ENCODE results near the gene MTHFR.
A peak's percentile ranks its signal among the peaks of the same experiment; 100 is the strongest.
"Not testable (repeated sequence)": the region's sequence is repeated elsewhere in the genome, so short reads cannot be mapped to it uniquely, and the experiment has no call there.

MTHFR gene

GRCh38 chr1:11835441-11836225 is 29.9 kb upstream of the MTHFR start:
- in situ Hi-C loops (cut with HindIII; ENCODE audit: low pct_ligation_motif_present, low pct_unique_long_range_greater_than_20kb, low sequenced_read_pairs): no loop called here
- DNase-seq: no peak

DNA sequence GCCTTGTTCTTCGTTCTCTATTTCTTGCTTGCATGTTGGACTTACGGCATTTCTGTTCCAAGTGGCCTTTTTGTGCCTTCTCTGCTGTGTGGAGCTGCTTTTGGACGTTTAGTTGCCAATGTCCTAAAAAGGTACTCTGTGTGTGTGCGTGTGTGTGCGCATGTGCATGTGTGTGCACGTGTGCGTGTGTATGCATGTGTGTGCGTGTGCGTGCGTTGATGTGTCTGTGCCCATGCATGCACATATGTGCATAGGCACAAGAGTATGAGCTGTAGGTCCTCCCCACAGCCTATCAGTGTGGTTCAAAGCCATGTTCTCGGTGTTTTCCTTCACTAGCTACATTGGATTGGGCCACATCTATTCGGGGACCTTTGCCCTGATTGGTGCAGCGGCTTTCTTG is 28.1 kb upstream of the MTHFR start:
- DNase-seq: no peak
- in situ Hi-C loops (cut with HindIII; ENCODE audit: low pct_ligation_motif_present, low pct_unique_long_range_greater_than_20kb, low sequenced_read_pairs): no loop called here

GRCh38 chr1:11833497-11833896 is 27.7 kb upstream of the MTHFR start:
- in situ Hi-C loops (cut with HindIII; ENCODE audit: low pct_ligation_motif_present, low pct_unique_long_range_greater_than_20kb, low sequenced_read_pairs): no loop called here
- DNase-seq: no peak

GRCh38 chr1:11831945-11832725 is 26.4 kb upstream of the MTHFR start:
- DNase-seq: no peak
- in situ Hi-C loops (cut with HindIII; ENCODE audit: low pct_ligation_motif_present, low pct_unique_long_range_greater_than_20kb, low sequenced_read_pairs): no loop called here

- DNase-seq: no peak
- in situ Hi-C loops (cut with HindIII; ENCODE audit: low pct_ligation_motif_present, low pct_unique_long_range_greater_than_20kb, low sequenced_read_pairs): no loop called here
These were observed 22.7 kb upstream of the MTHFR start for GRCh38 chr1:11828511-11828910.

DNA sequence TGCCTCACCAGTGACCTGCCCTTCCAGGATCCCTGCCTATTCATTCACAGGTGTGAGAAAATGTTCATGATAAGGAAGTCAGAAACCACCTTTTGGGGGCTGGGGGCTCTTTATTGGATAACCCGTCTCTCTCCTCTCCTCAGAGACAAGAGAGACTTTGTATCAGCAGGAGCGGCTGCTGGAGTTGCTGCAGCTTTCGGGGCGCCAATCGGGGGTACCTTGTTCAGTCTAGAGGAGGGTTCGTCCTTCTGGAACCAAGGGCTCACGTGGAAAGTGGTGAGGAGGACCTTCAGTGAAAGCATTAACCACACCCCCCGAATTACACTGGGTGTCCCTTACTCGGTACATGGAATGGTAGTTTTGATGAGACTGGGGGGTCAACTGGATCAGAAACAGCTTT is 21.2 kb upstream of the MTHFR start:
- in situ Hi-C loops (cut with HindIII; ENCODE audit: low pct_ligation_motif_present, low pct_unique_long_range_greater_than_20kb, low sequenced_read_pairs): no loop called here

DNA sequence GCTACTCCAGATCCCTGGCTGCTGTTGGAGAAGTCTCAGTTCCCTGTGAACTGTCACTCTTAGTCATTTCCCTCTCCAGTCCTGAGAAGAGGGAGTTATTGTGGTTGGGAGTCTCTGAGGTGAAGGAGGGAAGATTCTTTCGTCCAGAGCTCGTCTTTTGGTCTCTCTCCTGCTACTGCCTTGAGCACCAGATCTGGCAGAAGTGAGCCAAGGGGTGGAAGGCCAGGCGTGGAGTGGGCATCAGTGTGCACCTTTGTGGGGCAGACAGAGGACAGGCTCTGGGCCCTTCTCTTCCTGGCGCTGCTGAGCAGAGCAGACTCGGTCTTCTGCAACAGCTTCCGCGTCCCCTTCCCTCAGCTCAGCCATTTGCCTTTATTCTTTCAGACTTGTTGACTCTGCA is 19.4 kb upstream of the MTHFR start:
- in situ Hi-C loops (cut with HindIII; ENCODE audit: low pct_ligation_motif_present, low pct_unique_long_range_greater_than_20kb, low sequenced_read_pairs): no loop called here

More for the DNA sequence above, 21.2 kb upstream of the MTHFR start:
- DNase-seq: no peak

DNA sequence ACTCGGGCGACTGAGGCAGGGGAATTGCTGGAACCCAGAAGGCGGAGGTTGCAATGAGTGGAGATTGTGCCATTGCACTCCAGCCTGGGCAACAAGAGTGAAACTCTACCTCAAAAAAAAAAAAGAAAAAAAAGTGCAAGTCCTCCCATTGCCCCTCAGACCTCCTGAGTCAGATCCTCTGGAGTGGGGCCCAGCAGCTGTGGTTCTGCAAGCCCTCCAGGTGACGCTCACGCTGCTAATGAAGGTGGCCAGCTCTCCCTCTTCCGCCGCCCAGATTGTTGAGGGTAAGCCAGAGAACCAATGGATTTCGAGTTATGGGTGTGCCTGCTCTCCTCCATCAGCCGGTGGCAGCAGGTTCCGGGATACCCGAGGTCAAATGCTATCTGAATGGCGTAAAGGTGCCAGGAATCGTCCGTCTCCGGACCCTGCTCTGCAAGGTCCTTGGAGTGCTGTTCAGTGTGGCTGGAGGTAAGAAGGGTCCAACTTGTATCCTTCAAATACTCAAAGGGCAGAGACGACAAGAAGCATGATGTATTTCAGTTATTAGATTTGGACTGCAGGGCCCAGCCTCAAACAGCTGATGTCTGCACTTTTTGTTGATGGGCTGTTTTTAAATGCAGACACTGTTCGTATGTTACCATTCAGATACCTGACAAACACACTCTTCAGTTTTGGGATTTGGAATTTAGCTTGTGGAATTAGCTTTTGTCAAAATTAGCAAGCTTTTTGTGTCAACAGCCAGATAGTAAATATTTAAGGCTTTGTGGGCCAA is 17.8 kb upstream of the MTHFR start:
- DNase-seq: no peak
- in situ Hi-C loops (cut with HindIII; ENCODE audit: low pct_ligation_motif_present, low pct_unique_long_range_greater_than_20kb, low sequenced_read_pairs): no loop called here

More for the DNA sequence above, 19.4 kb upstream of the MTHFR start:
- DNase-seq: no peak

GRCh38 chr1:11822091-11822490 is 16.3 kb upstream of the MTHFR start:
- no peak for DNase-seq
- in situ Hi-C loops (cut with HindIII; ENCODE audit: low pct_ligation_motif_present, low pct_unique_long_range_greater_than_20kb, low sequenced_read_pairs): no loop called here

GRCh38 chr1:11817192-11817591 is 11.4 kb upstream of the MTHFR start:
- in situ Hi-C loops (cut with HindIII; ENCODE audit: low pct_ligation_motif_present, low pct_unique_long_range_greater_than_20kb, low sequenced_read_pairs): no loop called here
- DNase-seq: no peak

DNA sequence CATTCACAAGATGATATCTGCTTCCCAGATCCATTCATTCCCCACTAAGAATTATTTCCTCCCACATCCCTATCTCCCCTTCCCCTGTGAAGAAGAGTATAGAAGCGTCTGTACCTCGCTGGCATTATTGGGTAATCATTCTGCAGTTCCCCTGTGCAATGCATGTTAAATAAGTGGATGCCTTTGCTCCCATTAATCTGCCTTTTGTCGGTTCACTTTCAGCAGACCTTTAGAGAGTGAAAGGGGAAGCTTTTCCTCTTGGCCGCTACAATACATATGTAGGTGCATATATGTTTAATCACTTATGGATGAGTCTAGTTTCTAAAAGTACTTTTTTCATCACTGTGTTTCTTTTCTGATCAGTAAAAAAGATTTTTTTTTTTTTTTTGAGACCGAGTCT is 7.3 kb upstream of the MTHFR start:
- in situ Hi-C loops (cut with HindIII; ENCODE audit: low pct_ligation_motif_present, low pct_unique_long_range_greater_than_20kb, low sequenced_read_pairs): no loop called here
- DNase-seq: no peak

- no peak for DNase-seq
- in situ Hi-C loops (cut with HindIII; ENCODE audit: low pct_ligation_motif_present, low pct_unique_long_range_greater_than_20kb, low sequenced_read_pairs): no loop called here
These were observed 1.4 kb upstream of the MTHFR start for GRCh38 chr1:11807133-11807532.

DNA sequence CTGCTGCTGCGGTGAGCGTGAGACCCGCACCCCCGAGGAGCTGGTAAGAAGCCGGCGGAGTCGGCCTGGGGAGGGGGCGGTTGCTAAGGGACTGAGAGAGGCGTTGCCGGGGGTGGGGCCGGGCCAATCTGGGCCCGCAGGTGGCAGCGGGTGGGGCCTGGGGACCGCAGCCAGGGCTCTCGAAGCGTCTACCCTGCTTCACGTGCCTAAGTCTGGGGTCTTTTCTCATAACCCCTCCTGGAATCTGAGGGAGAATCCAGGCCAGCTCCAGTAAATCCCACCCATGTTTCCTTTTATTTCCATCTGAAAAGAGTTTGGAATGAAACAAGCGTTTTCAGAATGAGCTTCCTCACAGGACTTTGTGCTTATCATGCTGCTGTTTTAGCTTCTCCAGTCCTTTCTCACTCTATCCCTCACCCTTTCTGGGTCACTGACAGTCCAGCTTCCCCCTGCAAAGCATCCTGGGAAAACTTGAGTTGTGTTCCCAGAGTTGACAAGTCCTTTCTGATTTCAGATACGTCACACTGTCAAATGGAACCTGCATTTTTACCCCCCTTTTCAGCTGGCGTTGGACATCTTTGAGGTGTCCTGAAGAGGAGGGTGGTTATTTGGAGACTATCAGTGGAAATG is 658 bp upstream of the MTHFR start:
- in situ Hi-C loops (cut with HindIII; ENCODE audit: low pct_ligation_motif_present, low pct_unique_long_range_greater_than_20kb, low sequenced_read_pairs): no loop called here
- no peak for DNase-seq

GRCh38 chr1:11804666-11805421 is 920 bp downstream of the MTHFR start:
- in situ Hi-C loops (cut with HindIII; ENCODE audit: low pct_ligation_motif_present, low pct_unique_long_range_greater_than_20kb, low sequenced_read_pairs): no loop called here
- DNase-seq: peak; percentile 37

- DNase-seq; in situ Hi-C loops (cut with HindIII; ENCODE audit: low pct_ligation_motif_present, low pct_unique_long_range_greater_than_20kb, low sequenced_read_pairs): not testable (repeated sequence)
These were observed 1.7 kb downstream of the MTHFR start for GRCh38 chr1:11803924-11804665.

GRCh38 chr1:11802973-11803885 is 2.5 kb downstream of the MTHFR start:
- in situ Hi-C loops (cut with HindIII; ENCODE audit: low pct_ligation_motif_present, low pct_unique_long_range_greater_than_20kb, low sequenced_read_pairs): no loop called here
- DNase-seq: peak; percentile 94

- DNase-seq: no peak
- in situ Hi-C loops (cut with HindIII; ENCODE audit: low pct_ligation_motif_present, low pct_unique_long_range_greater_than_20kb, low sequenced_read_pairs): no loop called here
These were observed 3.2 kb downstream of the MTHFR start for GRCh38 chr1:11802616-11802972.
